Neural progenitor cell (in vitro differentiated cells): ENCODE data around the gene ARHGEF6.

ENCODE experiments used
- EZH2 ChIP-seq: fragments of 200-600 bp; sonication (generic); IDR thresholded peaks from 2 replicates; pipeline ENCODE4 v1.6.1; 2017; ENCODE audit warnings: antibody characterized with exemption, mild to moderate bottlenecking, moderate library complexity
- EZH2phosphoT487 ChIP-seq: fragments of 200-600 bp; sonication (generic); IDR thresholded peaks from 2 replicates; pipeline ENCODE4 v1.6.1; 2017; ENCODE audit warnings: antibody characterized with exemption
- TF ChIP-seq, protein P1 (sequence below): fragments of 200-600 bp; sonication (generic); IDR thresholded peaks from 2 replicates; pipeline ENCODE4 v1.5.1; 2017; ENCODE audit warnings: antibody characterized with exemption, mild to moderate bottlenecking

DNA sequence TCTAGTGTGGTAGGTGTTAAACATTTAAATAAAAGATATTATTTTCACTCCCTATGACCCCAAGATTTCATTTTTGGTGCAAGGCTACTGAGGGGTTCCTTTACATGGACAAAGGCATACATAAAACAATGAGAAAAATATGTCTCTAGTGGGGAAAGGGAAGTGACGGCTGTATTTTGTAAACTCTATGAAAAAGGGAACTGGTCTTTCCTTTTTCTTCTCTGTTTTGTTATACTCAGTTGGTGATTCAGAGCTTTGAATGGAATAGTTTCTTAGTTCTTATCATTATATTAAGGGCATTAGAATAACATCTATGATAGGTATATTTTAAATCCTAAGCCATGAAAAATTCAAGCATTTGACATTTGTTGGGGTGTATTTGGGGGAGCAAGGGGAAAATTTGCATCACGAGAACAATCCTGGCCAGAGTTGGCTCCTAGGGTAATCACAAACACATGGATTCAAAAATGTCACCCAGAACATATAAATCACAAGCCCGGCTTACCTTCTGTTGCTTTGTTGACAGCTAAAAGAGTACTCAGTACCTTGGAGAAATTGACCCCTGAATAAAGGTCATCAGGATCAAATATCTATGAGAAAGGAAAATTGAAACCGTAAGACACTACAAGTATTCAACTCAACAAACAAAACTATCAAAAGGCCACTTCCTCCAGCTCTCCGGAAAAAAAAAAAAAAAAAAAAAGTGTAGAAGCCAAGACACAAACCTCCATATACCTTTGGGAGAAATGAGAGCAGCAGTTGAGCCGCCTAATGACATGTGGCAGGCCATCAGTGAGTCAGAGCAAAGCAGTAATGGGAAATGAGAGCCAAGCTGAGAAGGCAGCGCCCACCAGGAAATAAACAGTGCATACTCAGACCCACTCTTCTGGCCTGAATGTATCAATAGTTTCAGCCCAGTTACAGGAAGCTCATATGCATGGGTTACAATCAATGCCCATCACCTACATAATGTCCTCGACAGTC, 33.4 kb downstream of the ARHGEF6 start:
- TF ChIP-seq EZH2 = no peak
- TF ChIP-seq, protein P1, sequence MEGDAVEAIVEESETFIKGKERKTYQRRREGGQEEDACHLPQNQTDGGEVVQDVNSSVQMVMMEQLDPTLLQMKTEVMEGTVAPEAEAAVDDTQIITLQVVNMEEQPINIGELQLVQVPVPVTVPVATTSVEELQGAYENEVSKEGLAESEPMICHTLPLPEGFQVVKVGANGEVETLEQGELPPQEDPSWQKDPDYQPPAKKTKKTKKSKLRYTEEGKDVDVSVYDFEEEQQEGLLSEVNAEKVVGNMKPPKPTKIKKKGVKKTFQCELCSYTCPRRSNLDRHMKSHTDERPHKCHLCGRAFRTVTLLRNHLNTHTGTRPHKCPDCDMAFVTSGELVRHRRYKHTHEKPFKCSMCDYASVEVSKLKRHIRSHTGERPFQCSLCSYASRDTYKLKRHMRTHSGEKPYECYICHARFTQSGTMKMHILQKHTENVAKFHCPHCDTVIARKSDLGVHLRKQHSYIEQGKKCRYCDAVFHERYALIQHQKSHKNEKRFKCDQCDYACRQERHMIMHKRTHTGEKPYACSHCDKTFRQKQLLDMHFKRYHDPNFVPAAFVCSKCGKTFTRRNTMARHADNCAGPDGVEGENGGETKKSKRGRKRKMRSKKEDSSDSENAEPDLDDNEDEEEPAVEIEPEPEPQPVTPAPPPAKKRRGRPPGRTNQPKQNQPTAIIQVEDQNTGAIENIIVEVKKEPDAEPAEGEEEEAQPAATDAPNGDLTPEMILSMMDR = no peak
- no peak for TF ChIP-seq EZH2phosphoT487
